ENCODE measurements around the gene GCNT2.

- TF ChIP-seq CTCF (IDR thresholded peaks at IDR 0.05; ENCODE audit: low read length) (no peak), EZH2 (IDR thresholded peaks at IDR 0.05; ENCODE audit: borderline replicate concordance, low read length) (no peak)
Measured at GRCh38 chr6:10481101-10481500, 40.0 kb upstream of the GCNT2 start.
